GM18909 (cell line): ENCODE data around the gene MTX3.
A peak's percentile ranks its signal among the peaks of the same experiment; 100 is the strongest.

Source experiments
- ATAC-seq: cut with Tn5 transposase; IDR thresholded peaks from one replicate; pipeline ENCODE4 v1.9.1; 2021; ENCODE audit warnings: mild to moderate bottlenecking; ENCODE audit not compliant: unreplicated experiment, poor library complexity

The MTX3 gene

GRCh38 chr5:79990598-79991507 is at the start of gene MTX3:
TSS of gene MTX3 (minus strand) at chr5:79991262. CDS start at chr5:79991238, 24 bp downstream.
- ATAC-seq, result peak; percentile 92

GRCh38 chr5:80039650-80040049 is 48.6 kb upstream of the MTX3 start:
- no peak for ATAC-seq

- ATAC-seq, result no peak
Observed at GRCh38 chr5:80037366-80037765, 46.3 kb upstream of the MTX3 start.

GRCh38 chr5:80036615-80037014 is 45.6 kb upstream of the MTX3 start:
- ATAC-seq, result no peak

GRCh38 chr5:80035839-80036238 is 44.8 kb upstream of the MTX3 start:
- ATAC-seq, result no peak

GRCh38 chr5:80034962-80035821 is 44.1 kb upstream of the MTX3 start, which contains the start of gene THBS4:
TSS of gene THBS4 (plus strand) at chr5:80035348. CDS start at chr5:80035538, 190 bp downstream.
- ATAC-seq, result no peak

GRCh38 chr5:80034559-80034958 is 43.5 kb upstream of the MTX3 start:
- no peak for ATAC-seq

- no peak for ATAC-seq
Observed at GRCh38 chr5:80033513-80033912, 42.5 kb upstream of the MTX3 start.

- ATAC-seq, result no peak
Observed at GRCh38 chr5:80031109-80031508, 40.0 kb upstream of the MTX3 start.

- no peak for ATAC-seq
Observed at GRCh38 chr5:80026841-80027240, 35.8 kb upstream of the MTX3 start.

- no peak for ATAC-seq
Observed at GRCh38 chr5:80025069-80025468, 34.0 kb upstream of the MTX3 start.

- ATAC-seq, result no peak
Observed at GRCh38 chr5:80010754-80011392, 19.8 kb upstream of the MTX3 start.

GRCh38 chr5:80008995-80009765 is 18.1 kb upstream of the MTX3 start:
- no peak for ATAC-seq

- ATAC-seq, result no peak
Observed at GRCh38 chr5:80002677-80003076, 11.6 kb upstream of the MTX3 start.

GRCh38 chr5:79999722-80000121 is 8.7 kb upstream of the MTX3 start:
- no peak for ATAC-seq

GRCh38 chr5:79992891-79993657 is 2.0 kb upstream of the MTX3 start:
- ATAC-seq, result no peak

- peak; percentile 44 for ATAC-seq
Observed at GRCh38 chr5:79990205-79990597, 861 bp downstream of the MTX3 start.

- no peak for ATAC-seq
Observed at GRCh38 chr5:79986260-79986659, 4.8 kb downstream of the MTX3 start.

GRCh38 chr5:79985288-79985687 is 5.8 kb downstream of the MTX3 start:
- ATAC-seq, result no peak
